SK-N-SH treated with all-trans-retinoic acid at 6 μM for 48 hours (cell line): ENCODE data around the gene PFDN2.

ENCODE experiments used
- ATAC-seq: fragments of 200-7000 bp; cut with Tn5 transposase; 3 replicates; pipeline ENCODE4 v1.9.1; 2020; ENCODE audit warnings: mild to moderate bottlenecking, moderate library complexity
- ARNTL ChIP-seq: fragments of 450-650 bp; formaldehyde crosslinking; IDR thresholded peaks from 2 replicates; pipeline ENCODE4 v1.5.0; 2020; ENCODE audit warnings: low read depth, mild to moderate bottlenecking, moderate library complexity, borderline replicate concordance
- BACH2 ChIP-seq: fragments of 250-450 bp; sonication (Bioruptor Pico); IDR thresholded peaks from 2 replicates; pipeline ENCODE4 v1.9.0; 2021; ENCODE audit warnings: mild to moderate bottlenecking, borderline replicate concordance
- CSRNP3 ChIP-seq: fragments of 250-450 bp; sonication (Bioruptor Pico); IDR thresholded peaks from 2 replicates; pipeline ENCODE4 v1.5.1; 2021; ENCODE audit warnings: mild to moderate bottlenecking, moderate library complexity
- ESRRG ChIP-seq: fragments of 250-450 bp; sonication (Bioruptor Pico); IDR thresholded peaks from 2 replicates; pipeline ENCODE4 v1.6.1; 2021; ENCODE audit warnings: mild to moderate bottlenecking
- GLIS3 ChIP-seq: fragments of 250-450 bp; sonication (Bioruptor Pico); IDR thresholded peaks from 2 replicates; pipeline ENCODE4 v1.5.0; 2020; ENCODE audit warnings: mild to moderate bottlenecking, moderate library complexity
- ISL1 ChIP-seq: fragments of 250-450 bp; sonication (Bioruptor Pico); IDR thresholded peaks from 2 replicates; pipeline ENCODE4 v2.1.2; 2022; ENCODE audit warnings: mild to moderate bottlenecking, moderate library complexity
- OSR1 ChIP-seq: fragments of 250-450 bp; sonication (Bioruptor Pico); IDR thresholded peaks from 2 replicates; pipeline ENCODE4 v1.8.0; 2022; ENCODE audit warnings: moderate library complexity, mild to moderate bottlenecking, inconsistent platforms
- PPARA ChIP-seq: fragments of 250-450 bp; sonication (Bioruptor Pico); IDR thresholded peaks from 2 replicates; pipeline ENCODE4 v1.5.0; 2020; ENCODE audit warnings: mild to moderate bottlenecking, borderline replicate concordance
- SNAI2 ChIP-seq: fragments of 250-450 bp; sonication (Bioruptor Pico); IDR thresholded peaks from 2 replicates; pipeline ENCODE4 v1.5.0; 2020; ENCODE audit warnings: mild to moderate bottlenecking, moderate library complexity
- TCF4 ChIP-seq: fragments of 250-450 bp; sonication (Bioruptor Pico); IDR thresholded peaks from 2 replicates; pipeline ENCODE4 v1.8.0; 2021; ENCODE audit warnings: mild to moderate bottlenecking, moderate library complexity, borderline replicate concordance
- TOX ChIP-seq: fragments of 250-450 bp; sonication (Bioruptor Pico); IDR thresholded peaks from 2 replicates; pipeline ENCODE4 v1.8.0; 2021; ENCODE audit warnings: mild to moderate bottlenecking, moderate library complexity, borderline replicate concordance
- TSHZ2 ChIP-seq: fragments of 250-450 bp; sonication (Bioruptor Pico); IDR thresholded peaks from 2 replicates; pipeline ENCODE4 v1.5.0; 2020; ENCODE audit warnings: mild to moderate bottlenecking, moderate library complexity
- ZC3H10 ChIP-seq: fragments of 250-450 bp; sonication (Bioruptor Pico); IDR thresholded peaks from 2 replicates; pipeline ENCODE4 v1.5.1; 2021; ENCODE audit warnings: mild to moderate bottlenecking, moderate library complexity
- ZFP3 ChIP-seq: fragments of 250-450 bp; sonication (Bioruptor Pico); IDR thresholded peaks from 2 replicates; pipeline ENCODE4 v1.5.0; 2020; ENCODE audit warnings: mild to moderate bottlenecking, moderate library complexity
- ZFP30 ChIP-seq: fragments of 450-650 bp; formaldehyde crosslinking; IDR thresholded peaks from 2 replicates; pipeline ENCODE4 v1.5.0; 2022; ENCODE audit warnings: mild to moderate bottlenecking, moderate library complexity
- ZNF565 ChIP-seq: fragments of 450-650 bp; formaldehyde crosslinking; conservative IDR thresholded peaks from 2 replicates; pipeline ENCODE4 v1.5.0; 2020; ENCODE audit warnings: low read depth, mild to moderate bottlenecking, moderate library complexity
- ZNF70 ChIP-seq: fragments of 450-650 bp; formaldehyde crosslinking; IDR thresholded peaks from 2 replicates; pipeline ENCODE4 v1.5.0; 2020; ENCODE audit warnings: mild to moderate bottlenecking, moderate library complexity
- ZNF8 ChIP-seq: fragments of 450-650 bp; formaldehyde crosslinking; IDR thresholded peaks from 2 replicates; pipeline ENCODE4 v1.5.0; 2020; ENCODE audit warnings: mild to moderate bottlenecking, moderate library complexity
- TF ChIP-seq, protein P1 (sequence below): fragments of 250-450 bp; sonication (Bioruptor Pico); IDR thresholded peaks from 2 replicates; pipeline ENCODE4 v1.8.0; 2020; ENCODE audit warnings: mild to moderate bottlenecking, moderate library complexity, borderline replicate concordance
- TF ChIP-seq, protein P2 (sequence below): fragments of 250-450 bp; sonication (Bioruptor Pico); IDR thresholded peaks from 2 replicates; pipeline ENCODE4 v1.8.0; 2021; ENCODE audit warnings: low read depth, mild to moderate bottlenecking, moderate library complexity, borderline replicate concordance

Gene PFDN2

GRCh38 chr1:161114556-161114955 is 3.3 kb downstream of the PFDN2 start:
- TF ChIP-seq PPARA (CRISPR knock-in tag), result no peak
- TF ChIP-seq ZNF565 (CRISPR knock-in tag), result no peak
- no peak for TF ChIP-seq ESRRG (CRISPR knock-in tag)
- no peak for TF ChIP-seq ZC3H10 (CRISPR knock-in tag)
- TF ChIP-seq TSHZ2, result no peak
- TF ChIP-seq OSR1, result no peak
- TF ChIP-seq, protein P1, sequence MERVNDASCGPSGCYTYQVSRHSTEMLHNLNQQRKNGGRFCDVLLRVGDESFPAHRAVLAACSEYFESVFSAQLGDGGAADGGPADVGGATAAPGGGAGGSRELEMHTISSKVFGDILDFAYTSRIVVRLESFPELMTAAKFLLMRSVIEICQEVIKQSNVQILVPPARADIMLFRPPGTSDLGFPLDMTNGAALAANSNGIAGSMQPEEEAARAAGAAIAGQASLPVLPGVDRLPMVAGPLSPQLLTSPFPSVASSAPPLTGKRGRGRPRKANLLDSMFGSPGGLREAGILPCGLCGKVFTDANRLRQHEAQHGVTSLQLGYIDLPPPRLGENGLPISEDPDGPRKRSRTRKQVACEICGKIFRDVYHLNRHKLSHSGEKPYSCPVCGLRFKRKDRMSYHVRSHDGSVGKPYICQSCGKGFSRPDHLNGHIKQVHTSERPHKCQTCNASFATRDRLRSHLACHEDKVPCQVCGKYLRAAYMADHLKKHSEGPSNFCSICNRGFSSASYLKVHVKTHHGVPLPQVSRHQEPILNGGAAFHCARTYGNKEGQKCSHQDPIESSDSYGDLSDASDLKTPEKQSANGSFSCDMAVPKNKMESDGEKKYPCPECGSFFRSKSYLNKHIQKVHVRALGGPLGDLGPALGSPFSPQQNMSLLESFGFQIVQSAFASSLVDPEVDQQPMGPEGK (CRISPR knock-in tag), result no peak
- TF ChIP-seq SNAI2, result no peak
- TF ChIP-seq ISL1 (CRISPR knock-in tag), result no peak
- no peak for TF ChIP-seq TCF4 (CRISPR knock-in tag)
- no peak for TF ChIP-seq ZFP30 (CRISPR knock-in tag)
- ATAC-seq, result no peak

DNA sequence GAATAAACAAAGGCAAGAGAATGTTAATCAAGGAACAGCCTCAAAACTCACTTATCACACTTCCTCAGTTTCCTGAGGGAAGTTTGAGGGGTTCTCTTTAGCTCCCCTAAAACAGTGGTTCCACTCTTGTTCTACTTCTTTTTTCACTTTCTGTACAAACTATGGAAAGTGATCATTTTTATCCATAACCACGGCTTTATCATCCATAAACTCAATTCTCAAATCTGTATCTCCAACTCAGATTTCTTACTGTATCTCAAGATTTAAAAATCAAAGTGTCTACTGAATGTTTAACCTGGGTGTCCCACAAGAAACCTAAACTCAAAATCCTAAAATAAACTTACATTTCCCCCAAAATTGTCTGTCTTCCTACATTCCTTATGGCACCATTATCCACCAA is 3.9 kb downstream of the PFDN2 start:
- TF ChIP-seq GLIS3 (CRISPR knock-in tag), result no peak
- TF ChIP-seq TCF4 (CRISPR knock-in tag), result no peak
- TF ChIP-seq TOX (CRISPR knock-in tag), result no peak
- ATAC-seq, result no peak

GRCh38 chr1:161111527-161111926 is 6.3 kb downstream of the PFDN2 start:
- no peak for ATAC-seq
- no peak for TF ChIP-seq ZFP30 (CRISPR knock-in tag)
- TF ChIP-seq ZNF70 (CRISPR knock-in tag), result no peak
- TF ChIP-seq, protein P2, sequence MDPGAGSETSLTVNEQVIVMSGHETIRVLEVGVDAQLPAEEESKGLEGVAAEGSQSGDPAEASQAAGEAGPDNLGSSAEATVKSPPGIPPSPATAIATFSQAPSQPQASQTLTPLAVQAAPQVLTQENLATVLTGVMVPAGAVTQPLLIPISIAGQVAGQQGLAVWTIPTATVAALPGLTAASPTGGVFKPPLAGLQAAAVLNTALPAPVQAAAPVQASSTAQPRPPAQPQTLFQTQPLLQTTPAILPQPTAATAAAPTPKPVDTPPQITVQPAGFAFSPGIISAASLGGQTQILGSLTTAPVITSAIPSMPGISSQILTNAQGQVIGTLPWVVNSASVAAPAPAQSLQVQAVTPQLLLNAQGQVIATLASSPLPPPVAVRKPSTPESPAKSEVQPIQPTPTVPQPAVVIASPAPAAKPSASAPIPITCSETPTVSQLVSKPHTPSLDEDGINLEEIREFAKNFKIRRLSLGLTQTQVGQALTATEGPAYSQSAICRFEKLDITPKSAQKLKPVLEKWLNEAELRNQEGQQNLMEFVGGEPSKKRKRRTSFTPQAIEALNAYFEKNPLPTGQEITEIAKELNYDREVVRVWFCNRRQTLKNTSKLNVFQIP (CRISPR knock-in tag), result no peak
- no peak for TF ChIP-seq CSRNP3 (CRISPR knock-in tag)
- no peak for TF ChIP-seq ZC3H10 (CRISPR knock-in tag)
- no peak for TF ChIP-seq PPARA (CRISPR knock-in tag)
- TF ChIP-seq BACH2 (CRISPR knock-in tag), result no peak
- TF ChIP-seq, protein P1 (CRISPR knock-in tag), result no peak
- no peak for TF ChIP-seq ARNTL (CRISPR knock-in tag)
- TF ChIP-seq GLIS3 (CRISPR knock-in tag), result no peak
- no peak for TF ChIP-seq ZFP3 (CRISPR knock-in tag)
- no peak for TF ChIP-seq ZNF8 (CRISPR knock-in tag)
